ENCODE data around the gene KRTAP12-3.

- no peak for TF ChIP-seq CTCF (IDR thresholded peaks at IDR 0.05; ENCODE audit: borderline replicate concordance, extremely low read depth, low read length, poor library complexity, severe bottlenecking)
- no peak for TF ChIP-seq EZH2 (IDR thresholded peaks at IDR 0.05; ENCODE audit: borderline replicate concordance, low read depth, low read length, severe bottlenecking)
These were observed 10.5 kb upstream of the KRTAP12-3 start for GRCh38 chr21:44647222-44647552.

All from DND-41 (cell line).